HEK293 (cell line): Measurements from ENCODE around the gene TRMT61A.

Source experiments
- CTCF ChIP-seq: fragments of 450-650 bp; formaldehyde crosslinking; IDR thresholded peaks from 2 replicates; pipeline ENCODE4 v1.5.1; 2016; ENCODE audit warnings: missing biosample characterization, missing genetic modification characterization
- MEIS1 ChIP-seq: sonication (generic); formaldehyde crosslinking; IDR thresholded peaks from 2 replicates; pipeline ENCODE4 v1.8.1; 2022; ENCODE audit warnings: missing genetic modification reagents, mild to moderate bottlenecking, borderline replicate concordance
- PATZ1 ChIP-seq: fragments of 450-650 bp; formaldehyde crosslinking; IDR thresholded peaks from 2 replicates; pipeline ENCODE4 v1.5.1; 2016; ENCODE audit warnings: missing biosample characterization, missing genetic modification characterization
- REST ChIP-seq: fragments of 450-650 bp; formaldehyde crosslinking; IDR thresholded peaks from 2 replicates; pipeline ENCODE4 v1.5.1; 2016; ENCODE audit warnings: missing biosample characterization, missing genetic modification characterization
- SCRT2 ChIP-seq: fragments of 450-650 bp; formaldehyde crosslinking; IDR thresholded peaks from 2 replicates; pipeline ENCODE4 v1.5.1; 2016; ENCODE audit warnings: missing biosample characterization, missing genetic modification characterization
- TSHZ1 ChIP-seq: fragments of 450-650 bp; formaldehyde crosslinking; IDR thresholded peaks from 2 replicates; pipeline ENCODE4 v1.5.1; 2016; ENCODE audit warnings: missing biosample characterization, missing genetic modification characterization, borderline replicate concordance
- ZNF24 ChIP-seq: fragments of 450-650 bp; formaldehyde crosslinking; IDR thresholded peaks from 2 replicates; pipeline ENCODE4 v1.5.1; 2016; ENCODE audit warnings: missing biosample characterization, missing genetic modification characterization
- ZNF449 ChIP-seq: fragments of 450-650 bp; formaldehyde crosslinking; IDR thresholded peaks from 2 replicates; pipeline ENCODE4 v1.5.1; 2017; ENCODE audit warnings: missing biosample characterization, mild to moderate bottlenecking, missing genetic modification characterization, moderate library complexity
- ZNF558 ChIP-seq: fragments of 450-650 bp; formaldehyde crosslinking; IDR thresholded peaks from 2 replicates; pipeline ENCODE4 v1.5.1; 2016; ENCODE audit warnings: missing biosample characterization, missing genetic modification characterization
- ZNF571 ChIP-seq: fragments of 450-650 bp; formaldehyde crosslinking; IDR thresholded peaks from 2 replicates; pipeline ENCODE4 v1.5.0; 2017; ENCODE audit warnings: missing biosample characterization, missing genetic modification characterization
- ZNF792 ChIP-seq: fragments of 450-650 bp; formaldehyde crosslinking; IDR thresholded peaks from 2 replicates; pipeline ENCODE4 v1.5.1; 2016; ENCODE audit warnings: missing biosample characterization, missing genetic modification characterization
- ZSCAN18 ChIP-seq: fragments of 450-650 bp; formaldehyde crosslinking; IDR thresholded peaks from 2 replicates; pipeline ENCODE4 v1.5.1; 2016; ENCODE audit warnings: missing biosample characterization, missing genetic modification characterization

GRCh38 chr14:103544388-103545218, 15.6 kb downstream of the TRMT61A start:
- TF ChIP-seq ZNF792 (tag by site-specific recombination): no peak
- TF ChIP-seq CTCF (tag by site-specific recombination): no peak
- TF ChIP-seq SCRT2 (tag by site-specific recombination): no peak
- no peak for TF ChIP-seq ZSCAN18 (tag by site-specific recombination)
- TF ChIP-seq TSHZ1 (tag by site-specific recombination): no peak
- no peak for TF ChIP-seq ZNF24 (tag by site-specific recombination)
- TF ChIP-seq ZNF449 (tag by site-specific recombination): no peak
- TF ChIP-seq REST: no peak
- no peak for TF ChIP-seq ZNF571
- TF ChIP-seq ZNF558 (tag by site-specific recombination): no peak
- no peak for TF ChIP-seq PATZ1 (tag by site-specific recombination)
- no peak for TF ChIP-seq MEIS1 (CRISPR knock-in tag)
